GM23338 (cell line): ENCODE measurements around the gene CAMK1. TPM values are rescaled to one million over a fixed set of nuclear protein-coding genes. Genes with fewer than 3 reads are reported as not detected.

Experiments
- ATAC-seq: fragments of 200-7000 bp; cut with Tn5 transposase; 3 replicates; pipeline ENCODE4 v1.9.1; 2020
- DNase-seq: peaks from one replicate; pipeline ENCODE4 v3.0.0-alpha.2; 2015; ENCODE audit warnings: low spot score
- H2AFZ ChIP-seq: fragments of 200-600 bp; sonication (generic); 2 replicates; pipeline ENCODE4 v1.8.0; 2016; ENCODE audit warnings: antibody characterized with exemption, mild to moderate bottlenecking, moderate library complexity
- H3F3A ChIP-seq: fragments of 200-600 bp; sonication (generic); replicated peaks from 2 replicates; pipeline ENCODE4 v1.8.0; 2017; ENCODE audit warnings: antibody characterized with exemption, mixed run types, low read depth
- H3K27ac ChIP-seq: fragments of 200-600 bp; sonication (generic); 2 replicates; pipeline ENCODE4 v1.6.1; 2016; ENCODE audit warnings: low read depth
- H3K27me3 ChIP-seq: fragments of 200-600 bp; sonication (generic); 2 replicates; pipeline ENCODE4 v1.8.0; 2016; ENCODE audit warnings: mild to moderate bottlenecking, mixed run types, moderate library complexity; ENCODE audit not compliant: insufficient read depth
- H3K36me3 ChIP-seq: fragments of 200-600 bp; sonication (generic); 2 replicates; pipeline ENCODE4 v1.8.0; 2016; ENCODE audit warnings: mild to moderate bottlenecking; ENCODE audit not compliant: insufficient read depth
- H3K4me1 ChIP-seq: fragments of 200-600 bp; sonication (generic); 2 replicates; pipeline ENCODE4 v1.8.0; 2016; ENCODE audit warnings: mild to moderate bottlenecking, moderate library complexity; ENCODE audit not compliant: insufficient read depth
- H3K4me2 ChIP-seq: fragments of 200-600 bp; sonication (generic); 2 replicates; pipeline ENCODE4 v1.7.1; 2017; ENCODE audit warnings: mixed run types
- H3K4me3 ChIP-seq: fragments of 200-600 bp; sonication (generic); 2 replicates; pipeline ENCODE4 v1.6.1; 2016; ENCODE audit warnings: mixed run types
- H3K79me2 ChIP-seq: fragments of 200-600 bp; sonication (generic); replicated peaks from 2 replicates; pipeline ENCODE4 v1.8.0; 2017; ENCODE audit warnings: mild to moderate bottlenecking; ENCODE audit not compliant: insufficient read depth
- H3K9me2 ChIP-seq: fragments of 200-600 bp; sonication (generic); 2 replicates; pipeline ENCODE4 v1.8.0; 2017; ENCODE audit not compliant: insufficient read depth
- H4K20me1 ChIP-seq: fragments of 200-600 bp; sonication (generic); replicated peaks from 2 replicates; pipeline ENCODE4 v1.8.0; 2017; ENCODE audit warnings: mild to moderate bottlenecking; ENCODE audit not compliant: insufficient read depth
- H3K27ac Mint-ChIP-seq: 2 replicates; pipeline ENCODE4 v1.8.0; 2020; ENCODE audit warnings: inconsistent platforms, mild to moderate bottlenecking, moderate library complexity, mixed read lengths
- H3K27me3 Mint-ChIP-seq: 3 replicates; pipeline ENCODE4 v1.8.0; 2022; ENCODE audit warnings: low read depth, mild to moderate bottlenecking, moderate library complexity, mixed read lengths, inconsistent platforms; ENCODE audit not compliant: insufficient read depth, poor library complexity
- H3K36me3 Mint-ChIP-seq: 3 replicates; pipeline ENCODE4 v1.8.0; 2021; ENCODE audit warnings: low read depth, mild to moderate bottlenecking, inconsistent platforms, moderate library complexity, mixed read lengths
- H3K4me1 Mint-ChIP-seq: 3 replicates; pipeline ENCODE4 v1.8.0; 2020; ENCODE audit warnings: mild to moderate bottlenecking, inconsistent platforms, mixed read lengths
- H3K4me3 Mint-ChIP-seq: 3 replicates; pipeline ENCODE4 v1.8.0; 2021; ENCODE audit warnings: moderate library complexity, mild to moderate bottlenecking, inconsistent platforms, mixed read lengths
- H3K9me3 Mint-ChIP-seq: 3 replicates; pipeline ENCODE4 v1.8.0; 2020; ENCODE audit warnings: moderate library complexity, mild to moderate bottlenecking, inconsistent platforms, mixed read lengths
- CREB1 ChIP-seq: fragments of 250-450 bp; sonication (Bioruptor Pico); IDR thresholded peaks from 2 replicates; pipeline ENCODE4 v1.5.0; 2020; ENCODE audit warnings: low read depth, mild to moderate bottlenecking, moderate library complexity
- CTCF ChIP-seq, 2 experiments: fragments of 200-600 bp in 1 of 2; sonication (generic) in 1 of 2; conservative IDR thresholded peaks; 2 replicates each; pipeline versions ENCODE4 v1.5.1 to v1.6.1; 2016 to 2017; ENCODE audit warnings: antibody characterized with exemption in 2 of 2, low read depth in 2 of 2, mild to moderate bottlenecking in 2 of 2, moderate library complexity in 1 of 2
- ETS1 ChIP-seq: IDR thresholded peaks from 2 replicates; pipeline ENCODE4 v1.6.1; 2016; ENCODE audit warnings: antibody characterized with exemption
- EZH2 ChIP-seq: fragments of 200-600 bp; sonication (generic); IDR thresholded peaks from one replicate; pipeline ENCODE4 v1.8.0; 2017; ENCODE audit warnings: antibody characterized with exemption, mild to moderate bottlenecking, low read depth; ENCODE audit not compliant: unreplicated experiment
- JUNB ChIP-seq: IDR thresholded peaks from one replicate; pipeline ENCODE4 v1.6.1; 2016; ENCODE audit warnings: antibody characterized with exemption; ENCODE audit not compliant: unreplicated experiment
- NANOG ChIP-seq: IDR thresholded peaks from 2 replicates; pipeline ENCODE4 v1.6.1; 2016; ENCODE audit warnings: antibody characterized with exemption, borderline replicate concordance
- POLR2AphosphoS5 ChIP-seq: IDR thresholded peaks from 2 replicates; pipeline ENCODE4 v1.6.1; 2016; ENCODE audit warnings: antibody characterized with exemption, low read depth
- STAT1 ChIP-seq: IDR thresholded peaks from one replicate; pipeline ENCODE4 v1.6.1; 2016; ENCODE audit warnings: antibody characterized with exemption; ENCODE audit not compliant: unreplicated experiment
- ZNF114 ChIP-seq: fragments of 250-450 bp; sonication (Bioruptor Pico); IDR thresholded peaks from 2 replicates; pipeline ENCODE4 v1.5.0; 2020; ENCODE audit warnings: mild to moderate bottlenecking, moderate library complexity
- ZNF462 ChIP-seq: fragments of 250-450 bp; sonication (Bioruptor Pico); IDR thresholded peaks from 2 replicates; pipeline ENCODE4 v1.5.0; 2020; ENCODE audit warnings: mild to moderate bottlenecking, moderate library complexity
- polyA plus RNA-seq: library from polyadenylated mRNA; unstranded; fragments of >200 nt; fragmentation: Nextera tagmentation; extraction: Ambion mirVana; gene quantifications from 2 replicates; pipeline ENCODE4 v1.2.1, GENCODE V29; 2016
- total RNA-seq: library from RNA; depleted of rRNA; stranded (reverse); fragments of >200 nt; shearing (Covaris generic); gene quantifications from 2 replicates; pipeline ENCODE4 v1.2.3, GENCODE V29; 2014

Gene CAMK1
- total and polyA plus RNA-seq, 2 experiments from 2014 or later, result 4.4 TPM

DNA sequence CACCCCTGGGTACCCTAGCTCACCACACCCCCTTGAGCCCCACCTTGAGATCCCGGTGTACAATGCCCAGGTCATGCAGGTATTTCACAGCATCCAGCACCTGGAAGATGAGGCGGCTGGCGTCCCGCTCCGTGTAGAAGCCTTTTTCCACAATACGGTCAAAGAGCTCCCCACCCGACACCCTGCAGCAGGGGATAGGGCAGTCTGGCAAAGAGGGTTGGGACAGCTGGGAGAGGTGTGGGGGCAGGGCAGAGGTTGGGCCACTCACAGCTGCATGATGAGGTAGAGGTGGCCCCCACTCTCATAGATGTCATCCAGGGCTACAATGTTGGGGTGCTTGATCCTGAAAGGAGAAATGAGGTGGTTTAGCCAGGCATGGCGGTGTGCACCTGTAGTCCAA lies 6.9 kb downstream of the CAMK1 start (continued):
- TF ChIP-seq CTCF (conservative IDR thresholded peaks at IDR 0.05; ENCODE audit: low read depth in 2 of 2) (no peak), ZNF114 (CRISPR knock-in tag) (no peak), EZH2 (no peak)

GRCh38 chr3:9761919-9762318 lies 7.8 kb downstream of the CAMK1 start:
- Histone ChIP-seq H3K79me2 (no peaks in the 10 kb centered on the region), H3K36me3 (no peaks in the 10 kb centered on the region; the same call in 1 of the 2 replicates), H2AFZ (no peak overlapping the region), H3K9me2 (no peaks in the 10 kb centered on the region), H3K4me3 (no peak overlapping the region), H3K27me3 (peaks cover 5% of the 10 kb centered on the region; the same call in 1 of the 2 replicates), H3K4me2 (no peak overlapping the region), H3F3A (no peaks in the 10 kb centered on the region), H3K4me1 (no peaks in the 10 kb centered on the region), H4K20me1 (no peaks in the 10 kb centered on the region; the same call in 1 of the 2 replicates), H3K27ac (no peak overlapping the region)
- peaks cover 23% of the 10 kb centered on the region for H3K36me3 Mint-ChIP-seq
- DNase-seq (no peak), ATAC-seq (no peak)
- H3K9me3 Mint-ChIP-seq, result no peaks in the 10 kb centered on the region
- peaks cover 10% of the 10 kb centered on the region; the same call in 1 of the 3 replicates for H3K4me1 Mint-ChIP-seq
- no peak overlapping the region for H3K27ac Mint-ChIP-seq
- H3K4me3 Mint-ChIP-seq, result no peak overlapping the region
- peaks cover 16% of the 10 kb centered on the region for H3K27me3 Mint-ChIP-seq
- TF ChIP-seq EZH2 (no peak), ETS1 (no peak), JUNB (no peak), STAT1 (no peak), NANOG (no peak), POLR2AphosphoS5 (no peak), ZNF114 (CRISPR knock-in tag) (no peak), CREB1 (no peak), CTCF (conservative IDR thresholded peaks at IDR 0.05; ENCODE audit: low read depth in 2 of 2) (no peak), ZNF462 (no peak)
